GM12864 (cell line): Measurements from ENCODE around the gene CLEC5A.
A peak's percentile ranks its signal among the peaks of the same experiment; 100 is the strongest.
"Not testable (repeated sequence)": the region's sequence is repeated elsewhere in the genome, so short reads cannot be mapped to it uniquely, and the experiment has no call there.

ENCODE experiments used
- DNase-seq: peaks from one replicate; pipeline ENCODE4 v3.0.0-alpha.2; 2011; ENCODE audit warnings: low read depth
- H3K4me3 ChIP-seq: 2 replicates; pipeline ENCODE4 v1.5.1; 2011; ENCODE audit warnings: mild to moderate bottlenecking, low read depth, low read length, control low read depth
- CTCF ChIP-seq: IDR thresholded peaks from 2 replicates; pipeline ENCODE4 v1.5.1; 2011; ENCODE audit warnings: low read depth, mild to moderate bottlenecking, moderate library complexity, low read length, control low read depth, inconsistent platforms; ENCODE audit errors: missing control alignments

Gene CLEC5A

GRCh38 chr7:141928845-141929195, 18.0 kb downstream of the CLEC5A start:
- no peak for TF ChIP-seq CTCF
- no peak for DNase-seq
- H3K4me3 ChIP-seq, result no peak overlapping the region

GRCh38 chr7:141928146-141928844, 18.5 kb downstream of the CLEC5A start:
- no peak overlapping the region for H3K4me3 ChIP-seq
- DNase-seq, result no peak
- TF ChIP-seq CTCF, result no peak

GRCh38 chr7:141920281-141920680, 26.5 kb downstream of the CLEC5A start:
- H3K4me3 ChIP-seq, result no peak overlapping the region
- no peak for TF ChIP-seq CTCF
- DNase-seq, result no peak

GRCh38 chr7:141916099-141916498, 30.7 kb downstream of the CLEC5A start, which contains the start of gene OR9A4:
Gene OR9A4 (plus strand): TSS chr7:141916399. CDS start chr7:141918876, 2,477 bp downstream.
- H3K4me3 ChIP-seq, result no peak within 1 kb of the TSS
- no peak for TF ChIP-seq CTCF
- no peak for DNase-seq

- peak; percentile 2 for DNase-seq
- no peak overlapping the region for H3K4me3 ChIP-seq
- TF ChIP-seq CTCF, result no peak
Observed at GRCh38 chr7:141915565-141915964, 31.2 kb downstream of the CLEC5A start.

- TF ChIP-seq CTCF, result no peak
- no peak for DNase-seq
- no peak overlapping the region for H3K4me3 ChIP-seq
Observed at GRCh38 chr7:141911391-141911790, 35.4 kb downstream of the CLEC5A start.

- no peak for TF ChIP-seq CTCF
- no peak overlapping the region for H3K4me3 ChIP-seq
- no peak for DNase-seq
Observed at GRCh38 chr7:141906285-141906684, 40.5 kb downstream of the CLEC5A start.

- H3K4me3 ChIP-seq, DNase-seq: not testable (repeated sequence)
Observed at GRCh38 chr7:141899366-141899765, 47.4 kb downstream of the CLEC5A start.
